ENCODE measurements around the gene OR5A1. TPM values are rescaled to one million over a fixed set of nuclear protein-coding genes. Genes with fewer than 3 reads are reported as not detected.

Gene OR5A1
- total RNA-seq, 1 donor from 2014 or later = not detected

GRCh38 chr11:59475176-59475575 lies 38.9 kb downstream of the OR5A1 start:
- no peak for DNase-seq (ENCODE audit: low read depth)

- no peak for DNase-seq (ENCODE audit: low read depth)
Observed at GRCh38 chr11:59479906-59480305, 43.6 kb downstream of the OR5A1 start.

GRCh38 chr11:59480359-59480758 lies 44.1 kb downstream of the OR5A1 start:
- DNase-seq (ENCODE audit: low read depth) = no peak

Other genes with a start within 250 kb of the OR5A1 start
- not detected in 2 replicates for gene MPEG1, start 223.5 kb upstream of the OR5A1 start, total RNA-seq
- not detected in 2 replicates for gene OR5AN1, start 77.6 kb upstream of the OR5A1 start, total RNA-seq
- not detected in 2 replicates for gene OR5A2, start 10.1 kb upstream of the OR5A1 start, total RNA-seq
- gene OR4D6, start 20.5 kb downstream of the OR5A1 start, total RNA-seq = not detected in 2 replicates
- gene OR4D10, start 36.8 kb downstream of the OR5A1 start, total RNA-seq = not detected in 2 replicates
- gene OR4D11, start 67.1 kb downstream of the OR5A1 start, total RNA-seq = not detected in 2 replicates
- not detected in 2 replicates for gene OR4D9, start 75.1 kb downstream of the OR5A1 start, total RNA-seq
- 23.1 and 28.1 TPM in 2 replicates for gene OSBP, start 179.3 kb downstream of the OR5A1 start, total RNA-seq
- 18.2 and 18.3 TPM in 2 replicates for gene PATL1, start 232.6 kb downstream of the OR5A1 start, total RNA-seq

Data from myocyte (in vitro differentiated cells).